Measurements from ENCODE around the gene MEF2A.

Gene MEF2A

DNA sequence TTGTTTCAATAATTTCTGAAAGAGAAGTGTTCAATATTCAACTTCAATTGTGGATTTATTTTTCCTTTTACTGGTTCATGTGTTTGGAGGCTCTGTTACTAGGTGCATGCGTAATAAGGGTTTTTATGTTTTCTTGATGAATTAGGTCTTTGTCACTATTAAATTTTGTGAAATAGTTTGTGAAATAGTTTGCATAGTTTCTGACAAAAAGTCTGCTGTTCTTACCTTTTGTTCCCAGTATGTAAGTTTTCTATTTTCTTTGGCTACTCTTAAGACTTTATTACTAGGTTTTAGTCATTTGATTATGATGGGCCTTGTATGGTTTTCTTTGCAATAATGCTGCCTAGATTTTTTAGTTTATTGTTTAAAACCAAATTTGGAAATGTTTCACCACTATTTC lies 38.0 kb downstream of the MEF2A start:
- no peak for DNase-seq (ENCODE audit: low read depth, low spot score)
- TF ChIP-seq POLR2AphosphoS5 (IDR thresholded peaks at IDR 0.05; ENCODE audit: borderline replicate concordance, low read depth, low read length) (no peak), EZH2 (IDR thresholded peaks at IDR 0.05) (no peak), FOXP2 (optimal IDR thresholded peaks at IDR 0.05; ENCODE audit: control extremely low read depth, extremely low read length, insufficient read depth) (no peak)
- Histone ChIP-seq H3K36me3 (ENCODE audit: insufficient read depth, low read length) (peaks cover 65% of the 10 kb centered on the region), H3K9ac (ENCODE audit: insufficient read length) (no peak overlapping the region), H3K27ac (no peak overlapping the region), H3K4me3 (no peak overlapping the region), H3K9me3 (ENCODE audit: low read depth, low read length) (peaks cover 11% of the 10 kb centered on the region)

DNA sequence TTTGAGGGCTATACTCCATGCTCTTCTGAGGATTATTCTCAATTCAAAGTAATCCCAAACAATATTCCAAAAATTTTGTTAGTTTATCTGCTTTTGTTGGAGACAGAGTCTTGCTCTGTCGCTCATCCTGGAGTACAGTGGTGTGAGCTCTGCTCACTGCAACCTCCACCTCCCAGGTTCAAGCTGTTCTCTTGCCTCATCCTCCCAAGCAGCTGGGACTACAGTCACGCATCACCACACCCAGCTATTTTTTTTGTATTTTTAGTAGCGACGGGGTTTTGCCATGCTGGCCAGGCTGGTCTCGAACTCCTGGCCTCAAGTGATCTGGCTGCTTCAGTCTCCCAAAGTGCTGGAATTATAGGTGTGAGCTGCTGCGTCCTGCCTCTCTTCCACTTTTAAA lies 39.1 kb downstream of the MEF2A start:
- no peak overlapping the region for H3K27ac ChIP-seq
- H3K9me3 ChIP-seq (ENCODE audit: low read depth, low read length), result 0 out of 2 replicates have a peak, but pooled peaks cover 4% of the 10 kb centered on the region
- TF ChIP-seq POLR2AphosphoS5 (IDR thresholded peaks at IDR 0.05; ENCODE audit: borderline replicate concordance, low read depth, low read length) (no peak), EZH2 (IDR thresholded peaks at IDR 0.05) (no peak), FOXP2 (optimal IDR thresholded peaks at IDR 0.05; ENCODE audit: control extremely low read depth, extremely low read length, insufficient read depth) (no peak)
- H3K36me3 ChIP-seq (ENCODE audit: insufficient read depth, low read length), result peaks cover 54% of the 10 kb centered on the region
- no peak overlapping the region for H3K9ac ChIP-seq (ENCODE audit: insufficient read length)
- no peak for DNase-seq (ENCODE audit: low read depth, low spot score)
- no peak overlapping the region for H3K4me3 ChIP-seq

DNA sequence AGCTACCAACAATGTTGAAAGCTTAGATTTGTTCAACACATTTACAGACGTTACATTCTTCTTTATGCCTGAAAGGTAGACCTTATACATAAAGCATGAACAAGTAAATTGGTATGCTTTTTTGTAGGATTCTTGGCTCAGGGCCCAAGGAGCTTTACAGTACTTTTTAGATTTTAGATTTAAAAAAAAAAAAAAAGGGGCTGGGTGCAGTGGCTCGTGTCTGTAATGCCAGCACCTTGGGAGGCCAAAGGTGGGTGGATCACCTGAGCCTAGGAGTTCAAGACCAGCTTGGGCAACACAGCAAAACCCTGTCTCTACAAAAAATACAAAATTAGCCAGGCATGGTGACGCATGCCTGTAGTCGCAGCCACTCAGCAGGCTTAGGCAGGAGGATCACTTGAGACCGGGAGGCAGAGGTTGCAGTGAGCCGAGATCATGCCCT lies 39.7 kb downstream of the MEF2A start:
- TF ChIP-seq FOXP2 (optimal IDR thresholded peaks at IDR 0.05; ENCODE audit: control extremely low read depth, extremely low read length, insufficient read depth) (no peak), EZH2 (IDR thresholded peaks at IDR 0.05) (no peak), POLR2AphosphoS5 (IDR thresholded peaks at IDR 0.05; ENCODE audit: borderline replicate concordance, low read depth, low read length) (no peak)
- H3K36me3 ChIP-seq (ENCODE audit: insufficient read depth, low read length), result peaks cover 48% of the 10 kb centered on the region
- no peak overlapping the region for H3K9ac ChIP-seq (ENCODE audit: insufficient read length)
- DNase-seq (ENCODE audit: low read depth, low spot score), result no peak
- no peak overlapping the region for H3K4me3 ChIP-seq
- no peak overlapping the region for H3K27ac ChIP-seq
- 0 out of 2 replicates have a peak, but pooled peaks cover 4% of the 10 kb centered on the region for H3K9me3 ChIP-seq (ENCODE audit: low read depth, low read length)

DNA sequence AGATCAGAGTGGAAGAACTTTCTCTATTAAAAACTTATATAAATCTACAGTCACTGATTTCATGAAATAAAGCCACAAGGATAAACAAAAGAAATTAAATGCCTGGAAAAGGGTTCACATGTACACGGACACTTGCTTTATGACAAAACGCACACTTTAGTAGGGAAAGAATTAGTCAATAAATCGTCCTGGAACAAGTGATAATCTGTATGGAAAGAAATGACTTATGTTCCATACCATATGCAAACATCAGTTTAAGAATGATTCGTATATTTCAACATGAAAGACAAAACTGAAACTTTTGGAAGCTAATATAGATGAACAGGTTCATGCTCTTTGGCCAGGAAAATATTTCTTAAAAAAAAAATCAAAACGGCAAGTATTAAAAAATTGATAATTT lies 40.2 kb downstream of the MEF2A start:
- H3K9me3 ChIP-seq (ENCODE audit: low read depth, low read length), result 0 out of 2 replicates have a peak, but pooled peaks cover 4% of the 10 kb centered on the region

DNA sequence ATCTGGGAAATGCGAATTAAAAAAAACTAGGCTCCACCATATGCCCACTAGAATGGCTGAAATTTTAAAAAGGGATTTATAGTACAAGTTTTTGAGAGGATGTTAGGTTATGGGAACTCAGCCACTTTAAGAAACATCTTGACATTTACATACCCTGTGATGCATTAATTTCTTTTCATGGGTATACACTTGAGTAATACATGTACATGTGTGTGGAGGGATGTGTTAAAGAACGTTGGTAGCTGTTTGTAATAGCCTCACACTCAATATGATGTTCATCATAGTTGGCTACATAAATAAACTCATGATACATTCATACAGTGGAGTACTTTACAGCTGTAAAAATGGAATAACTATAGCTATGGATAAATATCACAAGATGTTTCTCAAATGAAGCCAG lies 40.9 kb downstream of the MEF2A start:
- Histone ChIP-seq H3K9me3 (ENCODE audit: low read depth, low read length) (0 out of 2 replicates have a peak, but pooled peaks cover 4% of the 10 kb centered on the region), H3K27ac (no peak overlapping the region), H3K4me3 (no peak overlapping the region), H3K9ac (ENCODE audit: insufficient read length) (no peak overlapping the region), H3K36me3 (ENCODE audit: insufficient read depth, low read length) (peaks cover 39% of the 10 kb centered on the region)
- DNase-seq (ENCODE audit: low read depth, low spot score), result no peak
- TF ChIP-seq POLR2AphosphoS5 (IDR thresholded peaks at IDR 0.05; ENCODE audit: borderline replicate concordance, low read depth, low read length), result no peak
- no peak for TF ChIP-seq FOXP2 (optimal IDR thresholded peaks at IDR 0.05; ENCODE audit: control extremely low read depth, extremely low read length, insufficient read depth)
- no peak for TF ChIP-seq EZH2 (IDR thresholded peaks at IDR 0.05)

More for the DNA sequence above, 40.2 kb downstream of the MEF2A start:
- no peak for DNase-seq (ENCODE audit: low read depth, low spot score)
- H3K27ac ChIP-seq, result no peak overlapping the region
- no peak for TF ChIP-seq FOXP2 (optimal IDR thresholded peaks at IDR 0.05; ENCODE audit: control extremely low read depth, extremely low read length, insufficient read depth)
- no peak for TF ChIP-seq POLR2AphosphoS5 (IDR thresholded peaks at IDR 0.05; ENCODE audit: borderline replicate concordance, low read depth, low read length)
- TF ChIP-seq EZH2 (IDR thresholded peaks at IDR 0.05), result no peak
- no peak overlapping the region for H3K4me3 ChIP-seq
- H3K9ac ChIP-seq (ENCODE audit: insufficient read length), result no peak overlapping the region
- H3K36me3 ChIP-seq (ENCODE audit: insufficient read depth, low read length), result peaks cover 44% of the 10 kb centered on the region

DNA sequence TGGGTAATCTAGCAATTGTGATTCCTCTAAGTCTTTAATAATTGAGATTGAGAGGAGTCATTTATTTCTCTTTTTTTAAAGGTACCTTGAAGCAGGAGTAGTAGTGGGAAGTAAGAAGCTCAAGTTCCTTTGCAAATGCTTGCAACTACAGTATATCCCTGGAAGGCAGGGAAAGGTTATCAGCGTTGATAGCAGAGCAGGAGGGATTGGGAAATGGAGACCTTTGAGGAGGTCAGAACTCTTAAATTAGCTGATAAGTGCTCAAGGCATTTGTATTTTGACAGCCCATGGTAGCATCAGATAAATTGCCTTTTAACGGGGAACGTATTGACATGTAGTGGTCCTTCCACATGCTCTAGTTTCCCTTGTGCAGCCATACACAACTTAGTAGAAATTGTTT lies 47.7 kb downstream of the MEF2A start:
- Histone ChIP-seq H3K36me3 (ENCODE audit: insufficient read depth, low read length) (0 out of 2 replicates have a peak, but pooled peaks cover under 1% of the 10 kb centered on the region), H3K9me3 (ENCODE audit: low read depth, low read length) (no peaks in the 10 kb centered on the region), H3K4me3 (no peak overlapping the region), H3K9ac (ENCODE audit: insufficient read length) (no peak overlapping the region), H3K27ac (no peak overlapping the region)
- TF ChIP-seq EZH2 (IDR thresholded peaks at IDR 0.05), result no peak
- DNase-seq (ENCODE audit: low read depth, low spot score), result no peak

DNA sequence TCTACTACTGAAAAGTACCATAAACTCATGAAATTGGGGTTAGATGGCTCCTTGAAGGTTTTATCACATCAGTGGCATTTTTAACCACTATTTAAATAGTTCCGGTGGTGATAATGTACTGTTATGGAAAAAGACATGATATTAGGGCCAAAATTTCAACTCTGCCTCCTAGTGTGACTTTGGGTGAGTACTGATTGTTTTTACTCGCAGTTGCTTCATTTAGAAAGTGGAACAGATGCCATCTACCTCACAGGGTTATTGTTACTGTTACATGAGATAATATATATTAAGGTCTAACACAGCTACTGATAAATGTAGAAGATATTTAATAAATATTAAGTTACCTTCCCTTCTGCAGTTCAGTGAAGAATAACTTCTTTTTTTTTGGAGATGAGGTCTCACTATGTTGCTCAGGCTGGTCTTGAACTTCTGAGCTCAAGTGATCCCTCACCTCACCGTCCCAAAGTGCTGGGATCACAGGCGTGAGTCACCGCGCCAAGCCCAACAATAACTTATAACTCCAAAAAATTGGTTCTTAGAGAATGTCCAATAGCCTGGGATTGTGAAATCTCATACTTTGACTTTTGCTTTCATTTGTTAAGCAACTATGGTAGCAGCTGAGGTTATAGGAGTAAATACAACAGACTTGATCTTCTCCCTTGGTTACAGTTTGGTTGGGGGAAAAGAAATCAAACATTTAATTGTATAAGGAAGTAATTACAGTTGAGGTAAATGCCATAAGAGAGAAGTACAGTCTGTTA lies 48.3 kb downstream of the MEF2A start:
- TF ChIP-seq EZH2 (IDR thresholded peaks at IDR 0.05) (no peak), FOXP2 (optimal IDR thresholded peaks at IDR 0.05; ENCODE audit: control extremely low read depth, extremely low read length, insufficient read depth) (no peak), POLR2AphosphoS5 (IDR thresholded peaks at IDR 0.05; ENCODE audit: borderline replicate concordance, low read depth, low read length) (no peak)
- Histone ChIP-seq H3K9me3 (ENCODE audit: low read depth, low read length) (no peaks in the 10 kb centered on the region), H3K9ac (ENCODE audit: insufficient read length) (no peak overlapping the region), H3K27ac (peak overlapping the region; percentile 46; the same call in 1 of the 2 replicates), H3K4me3 (no peak overlapping the region), H3K36me3 (ENCODE audit: insufficient read depth, low read length) (no peaks in the 10 kb centered on the region)
- no peak for DNase-seq (ENCODE audit: low read depth, low spot score)

DNA sequence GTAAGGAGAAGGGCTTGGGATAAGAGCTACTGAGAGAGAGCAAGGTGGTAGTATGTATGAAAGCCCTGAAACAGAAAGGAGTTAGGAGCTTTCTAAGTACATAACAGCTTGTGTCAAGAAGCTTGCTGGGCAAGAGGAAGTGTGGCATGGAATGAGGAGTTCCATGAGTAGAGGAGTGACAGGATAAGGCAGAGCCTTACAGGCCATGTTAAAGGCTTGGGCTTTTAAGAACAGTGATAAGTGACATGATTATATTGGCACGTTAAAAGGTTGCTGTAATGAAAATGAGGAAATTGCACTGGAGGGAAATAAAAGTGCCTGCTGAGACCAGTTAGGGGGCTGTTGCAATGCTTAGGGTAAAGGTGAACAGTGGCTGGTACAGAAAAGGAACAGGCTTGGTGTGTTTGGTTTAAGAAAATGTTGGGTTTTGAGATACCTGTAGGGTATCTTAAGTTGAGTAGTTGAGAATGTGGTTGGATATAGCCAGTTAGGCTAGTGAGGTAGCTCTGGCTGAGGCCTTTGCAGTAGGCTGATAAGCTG lies 49.0 kb downstream of the MEF2A start:
- Histone ChIP-seq H3K4me3 (no peak overlapping the region), H3K27ac (peak overlapping the region; percentile 46; the same call in 1 of the 2 replicates), H3K9ac (ENCODE audit: insufficient read length) (no peak overlapping the region), H3K36me3 (ENCODE audit: insufficient read depth, low read length) (no peaks in the 10 kb centered on the region), H3K9me3 (ENCODE audit: low read depth, low read length) (no peaks in the 10 kb centered on the region)
- no peak for TF ChIP-seq FOXP2 (optimal IDR thresholded peaks at IDR 0.05; ENCODE audit: control extremely low read depth, extremely low read length, insufficient read depth)
- no peak for TF ChIP-seq POLR2AphosphoS5 (IDR thresholded peaks at IDR 0.05; ENCODE audit: borderline replicate concordance, low read depth, low read length)
- TF ChIP-seq EZH2 (IDR thresholded peaks at IDR 0.05), result no peak
- DNase-seq (ENCODE audit: low read depth, low spot score), result no peak

Data from SK-N-MC (cell line).